H1 (cell line): ENCODE results near the gene CD226. TPM values are rescaled to one million over a fixed set of nuclear protein-coding genes. Genes with fewer than 3 reads are reported as not detected.

Experiments
- CBX5 ChIP-seq: fragments of 300-800, 300-1000 bp; sonication (generic); IDR thresholded peaks from 2 replicates; pipeline ENCODE4 v1.7.1; 2016; ENCODE audit warnings: antibody characterized with exemption, low read length, low read depth
- HDAC6 ChIP-seq: IDR thresholded peaks from one replicate; pipeline ENCODE4 v1.7.1; 2012; ENCODE audit warnings: low read depth, mild to moderate bottlenecking, inconsistent platforms, low read length, moderate library complexity
- KDM1A ChIP-seq: fragments of 200-600, 300-600 bp; sonication (generic); IDR thresholded peaks from 2 replicates; pipeline ENCODE4 v1.7.1; 2016; ENCODE audit warnings: mild to moderate bottlenecking, low read length, borderline replicate concordance
- KDM4A ChIP-seq: IDR thresholded peaks from one replicate; pipeline ENCODE4 v1.7.1; 2012; ENCODE audit warnings: low read depth, mild to moderate bottlenecking, moderate library complexity, low read length, inconsistent platforms; ENCODE audit not compliant: severe bottlenecking
- RNF2 ChIP-seq: fragments of 200-900, 300-1000 bp; sonication (generic); IDR thresholded peaks from 2 replicates; pipeline ENCODE4 v1.7.1; 2016; ENCODE audit warnings: borderline replicate concordance, low read depth, mild to moderate bottlenecking, antibody characterized with exemption, low read length; ENCODE audit not compliant: poor library complexity, severe bottlenecking; ENCODE audit errors: missing control alignments
- TBP ChIP-seq: IDR thresholded peaks from 2 replicates; pipeline ENCODE4 v1.6.1; 2011; ENCODE audit warnings: low read depth, low read length, improper control_type of control experiment
- polyA plus RNA-seq, 7 experiments: library from polyadenylated mRNA; depleted of rRNA in 3 of 7; stranded (reverse) in 5 of 7; unstranded in 2 of 7; fragments of >200 nt in 5 of 7; fragments of 200-250 nt in 2 of 7; gene quantifications; 1 replicate in 5 of 7; 2 replicates in 1 of 7; 4 replicates in 1 of 7; pipeline versions ENCODE4 v1.2.1 to v1.2.3, GENCODE V29; 2011 to 2013; ENCODE audit warnings: missing spikeins in 2 of 7, mixed read lengths in 2 of 7
- total RNA-seq: library from RNA; stranded (reverse); fragmentation: NEBNext Ultra II Directional; extraction: Animal tissue kit (Norgen Biotek cat#: 25700); gene quantifications from 2 replicates; pipeline ENCODE4 v1.2.1, GENCODE V29; 2021
- TF ChIP-seq, protein P1 (sequence below): IDR thresholded peaks from 2 replicates; pipeline ENCODE4 v1.6.1; 2012; ENCODE audit warnings: low read length, inconsistent platforms

CD226 gene
- total and polyA plus RNA-seq, 2 of the 8 experiments (the other 6 are each of a cell fraction or from before 2014, with no cell fraction given) = not detected

DNA sequence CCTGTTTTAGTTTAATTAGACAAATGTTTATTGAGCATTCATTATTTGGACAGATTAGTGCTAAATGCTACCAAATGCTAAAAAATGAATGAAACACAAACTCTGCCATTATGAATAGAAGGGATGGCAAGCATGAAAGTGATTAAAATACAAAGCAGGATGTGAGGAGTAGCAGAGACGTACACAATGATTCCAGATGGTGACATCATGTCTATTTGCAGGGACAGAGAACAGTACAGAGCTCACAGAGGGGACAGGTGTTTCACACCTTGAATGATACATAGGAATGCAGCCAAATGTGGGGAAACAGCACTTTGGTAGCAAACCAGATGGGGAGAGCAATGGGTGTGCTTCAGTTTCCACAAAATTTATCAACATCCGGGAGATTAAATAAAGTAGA, 76.3 kb downstream of the CD226 start (continued):
- TF ChIP-seq RNF2 (no peak), TBP (no peak), KDM4A (no peak), HDAC6 (no peak), CBX5 (no peak), KDM1A (no peak)
- TF ChIP-seq, protein P1, sequence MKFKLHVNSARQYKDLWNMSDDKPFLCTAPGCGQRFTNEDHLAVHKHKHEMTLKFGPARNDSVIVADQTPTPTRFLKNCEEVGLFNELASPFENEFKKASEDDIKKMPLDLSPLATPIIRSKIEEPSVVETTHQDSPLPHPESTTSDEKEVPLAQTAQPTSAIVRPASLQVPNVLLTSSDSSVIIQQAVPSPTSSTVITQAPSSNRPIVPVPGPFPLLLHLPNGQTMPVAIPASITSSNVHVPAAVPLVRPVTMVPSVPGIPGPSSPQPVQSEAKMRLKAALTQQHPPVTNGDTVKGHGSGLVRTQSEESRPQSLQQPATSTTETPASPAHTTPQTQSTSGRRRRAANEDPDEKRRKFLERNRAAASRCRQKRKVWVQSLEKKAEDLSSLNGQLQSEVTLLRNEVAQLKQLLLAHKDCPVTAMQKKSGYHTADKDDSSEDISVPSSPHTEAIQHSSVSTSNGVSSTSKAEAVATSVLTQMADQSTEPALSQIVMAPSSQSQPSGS = no peak
